Eye (tissue), 1 donor: ENCODE results near the gene PYM1.
"Not testable (repeated sequence)": the region's sequence is repeated elsewhere in the genome, so short reads cannot be mapped to it uniquely, and the experiment has no call there.

ENCODE experiments used
- DNase-seq: peaks from one replicate; pipeline ENCODE4 v3.0.0-alpha.2; 2015

The PYM1 gene

GRCh38 chr12:55938826-55939501 lies 11.3 kb upstream of the PYM1 start:
- DNase-seq = no peak

GRCh38 chr12:55937981-55938380 lies 10.3 kb upstream of the PYM1 start:
- no peak for DNase-seq

- peak; percentile 46 for DNase-seq
Measured at GRCh38 chr12:55935738-55936151, 8.1 kb upstream of the PYM1 start.

GRCh38 chr12:55934773-55935172 lies 7.1 kb upstream of the PYM1 start:
- no peak for DNase-seq

GRCh38 chr12:55933799-55934742 lies 6.4 kb upstream of the PYM1 start:
- DNase-seq = no peak

- DNase-seq = no peak
Measured at GRCh38 chr12:55933169-55933798, 5.6 kb upstream of the PYM1 start.

- DNase-seq = no peak
Measured at GRCh38 chr12:55932551-55932910, 4.8 kb upstream of the PYM1 start.

GRCh38 chr12:55931780-55932550 lies 4.3 kb upstream of the PYM1 start:
- peak; percentile 79 for DNase-seq

- DNase-seq = no peak
Measured at GRCh38 chr12:55931317-55931779, 3.7 kb upstream of the PYM1 start.

- DNase-seq = peak; percentile 86
Measured at GRCh38 chr12:55930771-55931316, 3.1 kb upstream of the PYM1 start, which contains the start of gene DGKA. Gene DGKA (plus strand): TSS chr12:55931162. CDS start chr12:55936504, 5,342 bp downstream.

GRCh38 chr12:55929306-55929791 lies 1.7 kb upstream of the PYM1 start:
- no peak for DNase-seq

- DNase-seq = peak; percentile 97
Measured at GRCh38 chr12:55926738-55927587, 731 bp downstream of the PYM1 start.

GRCh38 chr12:55925870-55926737 lies 1.6 kb downstream of the PYM1 start:
- no peak for DNase-seq

GRCh38 chr12:55925371-55925770 lies 2.3 kb downstream of the PYM1 start:
- DNase-seq = no peak

- DNase-seq = not testable (repeated sequence)
Measured at GRCh38 chr12:55923648-55924047, 4.0 kb downstream of the PYM1 start.

GRCh38 chr12:55922126-55922525 lies 5.6 kb downstream of the PYM1 start:
- no peak for DNase-seq

GRCh38 chr12:55919032-55919431 lies 8.7 kb downstream of the PYM1 start:
- not testable (repeated sequence) for DNase-seq

- no peak for DNase-seq
Measured at GRCh38 chr12:55915482-55915859, 12.2 kb downstream of the PYM1 start.

- DNase-seq = no peak
Measured at GRCh38 chr12:55912908-55913307, 14.8 kb downstream of the PYM1 start.

GRCh38 chr12:55909513-55909884 lies 18.2 kb downstream of the PYM1 start:
- no peak for DNase-seq
